Mammary epithelial cell (primary cell): Measurements from ENCODE around the gene HIVEP3.

ENCODE experiments used
- EZH2 ChIP-seq: IDR thresholded peaks from 2 replicates; pipeline ENCODE4 v1.6.1; 2012; ENCODE audit warnings: low read length, inconsistent platforms, borderline replicate concordance
- TF ChIP-seq, protein P1 (sequence below), 2 donors: IDR thresholded peaks in 1 of 2; conservative IDR thresholded peaks in 1 of 2; 2 replicates each; pipeline ENCODE4 v1.5.1; 2011 to 2012; ENCODE audit warnings: inconsistent platforms in 2 of 2, low read length in 2 of 2, mild to moderate bottlenecking in 2 of 2, control low read depth in 1 of 2, low read depth in 1 of 2; ENCODE audit not compliant: insufficient read depth in 1 of 2; ENCODE audit errors: extremely low read depth in 1 of 2

DNA sequence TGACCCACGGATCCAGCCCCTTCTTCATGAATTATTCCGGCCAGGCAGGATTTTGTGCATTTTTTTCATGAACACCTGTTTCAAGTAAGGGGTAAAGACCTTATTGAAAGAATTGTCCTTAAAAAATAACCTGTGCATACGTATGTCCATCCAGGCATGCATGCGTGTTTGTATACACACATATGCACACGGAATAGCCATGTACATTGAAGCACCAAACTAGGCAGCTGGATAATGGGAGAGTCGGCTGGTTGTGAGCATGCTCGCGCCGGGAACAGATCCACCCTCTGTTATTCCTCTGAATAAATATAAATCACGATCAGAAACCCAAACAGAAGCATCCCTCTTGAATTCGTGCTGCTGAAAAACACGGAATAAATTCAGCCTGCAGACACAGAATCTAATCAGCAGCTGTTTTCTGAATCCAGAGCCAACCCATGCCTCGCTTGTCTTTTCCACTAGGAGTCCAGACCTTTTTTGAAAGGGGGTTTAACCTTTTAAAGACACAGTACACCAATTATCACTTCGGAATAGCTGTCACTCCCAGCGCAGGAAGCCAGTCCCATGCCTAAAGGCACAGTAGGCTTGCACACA, at the start of gene HIVEP3:
- TF ChIP-seq, protein P1, sequence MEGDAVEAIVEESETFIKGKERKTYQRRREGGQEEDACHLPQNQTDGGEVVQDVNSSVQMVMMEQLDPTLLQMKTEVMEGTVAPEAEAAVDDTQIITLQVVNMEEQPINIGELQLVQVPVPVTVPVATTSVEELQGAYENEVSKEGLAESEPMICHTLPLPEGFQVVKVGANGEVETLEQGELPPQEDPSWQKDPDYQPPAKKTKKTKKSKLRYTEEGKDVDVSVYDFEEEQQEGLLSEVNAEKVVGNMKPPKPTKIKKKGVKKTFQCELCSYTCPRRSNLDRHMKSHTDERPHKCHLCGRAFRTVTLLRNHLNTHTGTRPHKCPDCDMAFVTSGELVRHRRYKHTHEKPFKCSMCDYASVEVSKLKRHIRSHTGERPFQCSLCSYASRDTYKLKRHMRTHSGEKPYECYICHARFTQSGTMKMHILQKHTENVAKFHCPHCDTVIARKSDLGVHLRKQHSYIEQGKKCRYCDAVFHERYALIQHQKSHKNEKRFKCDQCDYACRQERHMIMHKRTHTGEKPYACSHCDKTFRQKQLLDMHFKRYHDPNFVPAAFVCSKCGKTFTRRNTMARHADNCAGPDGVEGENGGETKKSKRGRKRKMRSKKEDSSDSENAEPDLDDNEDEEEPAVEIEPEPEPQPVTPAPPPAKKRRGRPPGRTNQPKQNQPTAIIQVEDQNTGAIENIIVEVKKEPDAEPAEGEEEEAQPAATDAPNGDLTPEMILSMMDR (conservative IDR thresholded peaks at IDR 0.05 in 1 of 2, IDR thresholded peaks at IDR 0.05 in 1 of 2; ENCODE audit: extremely low read depth in 1 of 2, insufficient read depth in 1 of 2, low read depth in 1 of 2, low read length in 2 of 2) = peak; percentile 27 to 31
- no peak for TF ChIP-seq EZH2
